Fibroblast of upper back skin (primary cell): ENCODE data around the gene BORA.
"Not testable (repeated sequence)": the region's sequence is repeated elsewhere in the genome, so short reads cannot be mapped to it uniquely, and the experiment has no call there.

Experiments used
- DNase-seq: peaks from one replicate; pipeline ENCODE4 v3.0.0-alpha.2; 2013

The BORA gene

DNA sequence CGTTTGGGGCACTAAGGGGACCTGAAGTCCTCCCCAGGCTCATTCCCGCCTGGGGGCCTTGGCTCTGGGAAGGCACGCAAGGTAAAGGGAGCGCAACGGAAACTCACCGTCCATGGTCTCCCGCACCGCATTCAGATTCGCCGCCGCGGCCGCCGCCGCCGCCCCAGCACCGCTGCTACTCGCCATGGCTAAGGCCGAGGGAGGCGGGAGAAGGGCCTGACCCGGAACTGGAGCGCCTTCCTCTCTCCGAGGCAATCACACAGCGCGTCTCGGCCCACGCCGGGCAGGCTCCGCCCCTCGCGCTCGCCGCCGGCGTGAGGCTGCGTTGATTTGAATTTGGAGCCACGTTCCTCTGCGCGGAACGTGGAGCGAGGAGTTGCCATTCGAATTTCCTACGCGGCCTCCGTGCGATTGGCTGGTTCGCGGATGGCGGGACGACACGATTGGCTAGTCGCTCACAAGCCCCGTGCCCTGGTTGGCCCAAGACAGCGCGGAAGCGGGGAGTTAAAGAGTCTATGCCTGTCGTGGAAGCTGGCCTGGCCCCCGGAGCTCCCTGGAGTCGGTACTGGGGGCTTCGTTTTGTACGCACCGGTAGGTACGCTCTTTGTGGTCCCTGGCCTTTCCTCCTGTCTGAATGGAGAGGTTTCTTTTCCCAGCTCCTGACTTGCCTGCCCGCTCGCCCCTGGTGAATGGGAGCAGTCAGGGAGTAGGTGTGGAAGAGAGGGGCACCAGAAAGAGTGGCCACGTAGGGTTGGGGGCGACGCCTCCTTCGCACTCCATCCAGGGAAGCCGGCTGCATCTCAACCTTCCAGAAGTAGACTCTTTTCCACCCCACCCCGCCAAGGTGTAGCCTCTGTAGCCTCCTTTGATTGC, at the start of gene BORA, which contains the start of gene MZT1:
Gene BORA, plus strand, starts transcription at position 507 of the 873 bp plus-strand sequence. CDS start 1,018 bp downstream, outside the sequence.
Gene MZT1, minus strand, starts transcription at position 213 of the 873 bp plus-strand sequence. Its CDS starts 27 bp downstream, at position 186.
- peak; percentile 98 for DNase-seq

DNA sequence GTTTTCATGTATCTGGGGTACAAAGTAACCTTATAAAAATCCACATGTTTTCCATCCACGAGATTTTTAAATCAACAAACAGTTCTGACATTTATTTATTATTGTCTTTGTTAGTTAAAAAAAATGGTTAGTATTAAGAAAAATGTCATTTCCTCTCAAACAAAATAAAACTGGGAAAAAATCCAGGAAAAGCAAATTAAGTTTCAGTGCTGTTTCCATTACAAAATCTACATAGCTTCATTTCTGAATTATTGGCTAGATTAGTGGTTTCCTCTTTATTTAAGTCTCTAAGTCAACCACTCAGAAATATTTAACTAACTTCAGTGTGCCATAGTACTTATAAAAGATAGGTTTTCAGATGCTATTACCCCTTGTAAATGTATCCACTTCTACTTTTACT, 49.4 kb upstream of the BORA start:
- no peak for DNase-seq

DNA sequence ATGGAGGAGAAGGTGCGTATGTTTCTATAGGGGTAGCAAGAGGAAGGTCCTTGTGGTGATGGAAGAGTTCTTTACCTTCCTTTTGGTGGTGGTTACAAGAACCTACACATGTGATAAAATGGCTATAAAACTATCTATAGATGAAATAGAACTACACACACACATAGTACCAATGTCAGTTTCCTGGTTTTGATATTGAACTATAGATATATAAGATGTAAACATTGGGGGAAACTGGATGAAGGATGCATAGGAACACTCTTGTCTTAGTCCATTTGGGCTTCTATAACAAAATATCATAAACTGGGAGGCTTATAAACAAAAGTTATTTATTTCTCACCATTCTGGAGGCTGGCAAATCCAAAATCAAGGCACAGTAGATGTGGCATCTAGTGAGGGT, 47.4 kb upstream of the BORA start:
- DNase-seq = no peak

DNA sequence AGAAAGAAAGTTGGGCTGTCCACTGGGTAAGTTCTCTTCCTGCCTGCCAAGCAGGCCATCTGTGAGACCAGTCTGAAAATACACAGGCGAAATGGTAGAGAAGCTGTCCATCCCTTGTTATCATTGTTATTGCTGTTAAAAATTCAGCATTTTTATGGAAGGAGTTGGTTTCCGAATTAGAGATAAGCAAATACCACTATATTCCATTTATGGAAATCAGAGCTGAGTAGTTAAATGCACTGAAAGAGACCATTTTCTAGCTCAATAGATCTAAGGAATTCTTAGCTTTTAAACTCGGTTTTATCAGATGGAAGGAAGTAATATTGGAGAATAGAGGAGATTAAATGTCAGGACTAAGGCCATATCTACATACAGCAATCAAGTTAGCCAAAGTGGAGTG, 41.0 kb upstream of the BORA start:
- no peak for DNase-seq

DNA sequence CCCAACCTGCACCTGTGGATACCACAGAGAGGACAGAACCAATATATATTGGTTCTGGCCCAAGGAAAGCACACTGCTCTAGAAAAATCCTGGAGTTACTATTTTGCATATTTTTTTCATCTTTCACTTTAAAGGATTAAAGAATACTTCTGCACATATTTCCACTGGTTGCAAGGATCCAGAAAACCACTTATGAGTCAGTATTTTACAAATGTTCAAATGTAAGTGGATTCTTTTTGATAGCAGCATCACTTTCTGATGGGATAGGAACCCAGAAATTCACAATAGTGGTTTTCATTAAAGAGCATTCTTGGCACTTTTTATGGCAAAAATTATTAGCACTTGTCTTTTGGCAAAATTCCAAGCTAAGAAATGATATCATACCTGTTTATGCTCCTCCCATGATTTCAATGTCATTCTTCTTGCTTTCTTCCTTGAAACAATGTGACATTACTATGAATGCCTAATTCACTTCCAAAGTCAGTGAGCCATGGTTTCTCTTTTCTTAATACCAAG, 38.5 kb upstream of the BORA start:
- DNase-seq = peak; percentile 33

DNA sequence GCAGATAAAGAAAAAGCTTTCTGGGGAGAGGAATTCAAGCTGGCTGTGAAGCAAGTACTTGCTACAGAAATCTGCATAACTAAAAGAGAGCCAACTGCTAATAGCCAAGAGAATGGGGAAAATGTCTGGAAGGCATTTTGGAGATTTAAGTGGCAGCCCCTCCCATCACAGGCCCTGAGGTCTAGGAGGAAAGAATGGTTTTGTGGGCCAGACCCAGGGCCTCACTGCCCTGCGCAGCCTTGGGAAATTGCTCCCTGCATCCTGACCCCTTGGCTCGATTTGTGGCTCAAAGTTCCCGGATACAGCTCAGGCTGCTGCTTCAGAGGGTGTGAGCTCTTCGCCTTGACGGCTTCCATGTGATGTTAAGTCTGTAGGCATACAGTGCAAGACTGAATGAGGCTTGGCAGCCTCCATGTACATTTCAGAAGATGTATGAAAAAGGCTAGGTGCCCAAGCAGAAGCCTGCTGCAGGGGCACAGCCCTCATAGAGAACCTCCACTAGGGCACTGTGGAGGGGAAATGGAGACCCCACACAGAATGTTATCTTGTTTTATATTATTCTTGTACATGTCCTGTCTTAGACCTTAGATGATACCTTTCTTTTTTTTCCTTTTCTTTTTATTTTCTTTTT, 34.7 kb upstream of the BORA start:
- no peak for DNase-seq

DNA sequence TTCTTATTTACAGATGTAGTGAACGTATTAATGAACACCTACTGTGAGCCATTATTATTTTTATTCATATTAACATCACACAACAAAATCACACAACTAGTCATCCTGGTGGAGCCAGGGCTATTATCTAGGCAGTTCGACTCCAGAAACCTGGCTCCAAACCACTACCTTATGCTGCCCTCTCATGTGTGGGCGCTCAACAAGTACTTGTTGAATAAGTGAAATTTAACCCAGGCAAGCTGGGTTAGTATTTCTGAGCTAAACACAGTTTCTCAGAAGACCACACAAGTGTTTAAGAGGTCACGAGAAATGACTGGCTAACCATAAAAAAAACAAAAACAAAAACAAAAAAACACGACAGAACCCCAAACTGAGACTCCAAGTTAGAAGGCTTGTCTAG, 33.9 kb upstream of the BORA start:
- DNase-seq = no peak

DNA sequence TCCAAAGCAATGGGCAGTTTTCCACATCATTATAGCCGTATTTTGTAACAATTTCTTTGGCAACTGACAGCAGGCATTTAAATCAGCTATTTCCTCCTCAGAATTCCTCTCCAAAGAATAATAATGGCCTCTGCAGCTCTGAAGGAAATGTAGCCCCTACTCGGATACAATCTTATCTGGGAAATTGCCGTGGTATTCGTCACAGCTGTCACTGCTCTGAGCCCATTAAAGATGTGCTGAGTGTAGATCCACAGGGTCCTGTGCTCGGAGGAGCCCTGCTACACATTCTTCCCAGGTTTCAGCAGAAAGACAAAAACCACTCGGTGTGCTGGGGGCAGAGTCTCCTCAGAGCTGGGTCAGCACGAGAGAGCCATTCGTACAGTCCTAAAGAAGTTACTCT, 33.4 kb upstream of the BORA start:
- DNase-seq = no peak

DNA sequence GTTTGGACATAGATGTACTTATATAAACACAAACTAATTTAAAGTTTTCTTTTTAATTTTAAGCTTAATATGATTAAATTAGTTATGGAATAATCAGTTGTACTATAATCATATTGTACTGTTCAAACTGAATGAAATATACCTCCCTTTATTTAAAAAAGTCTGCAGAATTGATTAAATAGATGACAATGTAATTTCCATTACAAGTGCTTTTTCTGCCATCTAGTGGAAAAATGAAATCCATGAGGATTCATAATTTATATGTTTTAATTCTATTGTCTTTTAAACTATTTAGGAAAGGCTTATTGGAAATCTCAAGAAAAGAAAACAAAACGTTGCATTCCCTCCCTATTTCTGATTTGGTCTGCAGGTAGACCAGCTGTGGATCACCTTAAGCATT, 31.1 kb upstream of the BORA start:
- DNase-seq = peak; percentile 16

DNA sequence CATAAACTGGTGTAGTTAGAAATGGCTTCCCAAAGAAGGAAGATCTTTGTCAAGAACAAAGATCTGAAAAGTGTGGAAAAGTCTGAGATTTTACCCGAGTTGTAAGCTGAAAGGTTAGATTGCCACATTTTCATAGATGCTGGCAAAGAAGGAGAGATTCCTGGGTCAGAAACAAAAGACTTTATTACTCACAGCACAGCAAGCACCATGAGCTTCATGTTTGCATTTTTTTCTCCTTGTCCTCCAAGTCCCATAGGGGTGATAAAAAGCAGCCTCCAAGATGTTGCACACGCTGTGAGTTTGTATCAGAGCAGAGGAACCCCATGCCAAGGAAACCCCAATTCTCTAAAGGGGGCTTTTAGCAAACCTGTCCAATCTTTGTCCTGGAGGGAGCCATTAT, 29.6 kb upstream of the BORA start:
- no peak for DNase-seq

DNA sequence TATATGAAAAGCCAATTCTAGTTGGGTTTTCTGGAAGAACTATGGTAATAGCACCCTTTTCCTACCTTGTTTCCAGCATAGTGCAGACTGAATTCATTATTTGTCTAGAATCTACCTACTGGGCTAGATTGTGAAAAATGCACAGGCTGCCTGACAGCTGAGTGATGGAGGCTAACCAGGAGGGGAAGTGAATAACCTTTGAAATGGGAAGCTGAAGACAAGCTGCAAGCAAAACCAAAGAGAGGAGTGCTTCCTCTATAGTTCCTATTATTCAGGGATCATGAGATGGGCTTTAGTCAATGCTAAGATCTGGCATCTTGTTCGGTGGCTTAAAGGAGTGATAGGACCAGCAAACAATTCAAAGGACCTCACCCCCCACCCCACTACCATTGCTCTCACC, 27.2 kb upstream of the BORA start:
- no peak for DNase-seq

DNA sequence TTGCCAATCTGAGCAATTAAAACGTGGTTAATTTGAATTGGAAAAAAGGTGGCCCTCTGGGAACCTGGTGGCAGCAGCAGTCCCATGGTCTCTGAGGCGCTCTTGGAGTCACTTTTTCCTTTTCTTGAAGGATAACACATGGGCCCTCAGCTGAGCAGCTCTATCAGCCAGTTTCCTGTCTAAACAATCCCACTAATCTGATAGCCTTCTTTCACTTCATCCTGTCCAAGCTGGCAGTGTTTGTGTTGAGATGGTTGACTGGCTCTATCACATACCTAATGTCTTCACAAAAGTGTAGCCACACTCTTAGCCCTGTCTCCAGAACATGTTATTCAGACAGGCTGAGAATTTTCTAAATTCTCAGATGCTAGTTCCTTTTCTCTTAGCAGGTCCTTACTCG, 10.9 kb upstream of the BORA start:
- DNase-seq = no peak

DNA sequence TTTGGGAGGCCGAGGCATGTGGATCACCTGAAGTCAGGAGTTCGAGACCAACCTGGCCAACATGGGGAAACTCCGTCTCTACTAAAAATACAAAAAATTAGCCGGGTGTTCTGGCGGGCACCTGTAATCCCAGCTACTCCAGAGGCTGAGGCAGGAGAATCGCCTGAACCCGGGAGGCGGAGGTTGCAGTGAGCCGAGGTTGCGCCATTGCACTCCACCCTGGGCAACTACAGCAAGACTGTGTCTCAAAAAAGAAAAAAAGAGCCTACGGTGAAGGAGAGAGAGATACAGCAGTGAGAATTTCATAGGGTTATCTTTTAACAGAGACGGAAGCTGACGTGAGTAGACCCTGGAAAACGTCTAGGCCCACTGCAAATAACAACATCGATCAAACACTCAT, 1.5 kb upstream of the BORA start:
- DNase-seq = not testable (repeated sequence)

DNA sequence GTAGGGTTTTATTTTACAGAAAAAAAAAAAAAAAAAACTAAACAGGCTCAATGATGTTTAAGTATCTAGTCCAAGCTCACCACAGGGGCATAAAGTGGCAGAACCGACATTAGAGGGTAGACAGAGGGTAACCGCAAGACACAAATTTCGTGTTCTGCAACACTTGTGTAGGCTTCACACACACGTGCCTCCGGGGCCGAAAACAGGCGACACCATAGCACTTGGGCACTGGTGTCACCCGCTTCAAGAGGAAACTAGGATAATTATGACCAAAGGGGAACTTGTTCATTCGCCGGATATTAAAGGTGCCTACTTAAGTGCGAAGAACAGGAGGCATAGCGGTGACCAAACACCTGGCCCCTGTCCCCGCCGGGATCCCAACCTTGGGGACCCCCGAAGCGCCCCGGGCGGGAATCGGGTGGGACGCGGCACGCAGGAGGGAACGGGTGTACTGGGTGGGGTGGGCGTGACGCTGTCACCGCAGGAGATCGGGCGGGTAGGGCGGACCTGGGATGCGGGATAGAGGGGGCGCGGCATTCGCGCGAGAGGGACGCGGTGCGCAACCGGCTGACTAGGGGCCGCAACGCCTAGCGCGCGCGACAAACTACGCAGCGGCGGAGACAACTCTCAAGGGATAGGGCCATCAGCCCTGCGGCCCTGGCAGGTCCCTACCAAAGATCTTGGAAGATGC, 852 bp upstream of the BORA start:
- DNase-seq = peak; percentile 8

DNA sequence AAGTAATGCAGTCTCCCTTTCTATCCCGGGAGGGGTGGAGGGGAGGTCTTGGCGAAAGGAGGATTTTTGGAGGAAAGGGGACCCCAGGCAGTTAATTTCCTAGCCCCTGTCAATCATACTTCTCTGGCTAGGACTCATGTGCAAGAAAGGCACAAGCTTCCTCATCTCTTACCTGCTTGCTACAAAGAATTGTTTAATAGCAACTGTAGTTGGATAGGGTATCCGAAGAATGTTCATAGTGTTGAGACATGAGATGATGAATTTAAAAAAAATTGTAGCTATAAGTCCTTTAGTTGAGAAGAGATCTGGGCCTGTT, 525 bp downstream of the BORA start:
- no peak for DNase-seq

DNA sequence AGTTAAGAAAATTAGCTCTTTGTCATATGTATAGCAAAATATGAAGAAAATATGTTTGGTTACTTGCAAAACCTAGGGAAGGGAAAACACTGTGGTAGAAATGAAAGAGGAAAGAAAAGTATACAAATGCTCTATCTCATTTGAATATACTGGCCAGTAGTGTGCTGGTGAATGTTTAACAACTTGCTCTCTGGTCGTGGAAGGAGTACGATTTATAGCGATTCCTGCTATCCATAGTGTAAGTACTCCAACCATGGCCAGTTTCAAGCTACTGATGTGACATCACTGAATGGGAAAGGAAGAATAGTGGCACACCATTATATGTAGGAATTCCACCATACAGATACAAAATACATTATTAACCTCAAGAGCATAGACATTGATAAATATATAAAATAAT, 9.3 kb downstream of the BORA start:
- DNase-seq = no peak

DNA sequence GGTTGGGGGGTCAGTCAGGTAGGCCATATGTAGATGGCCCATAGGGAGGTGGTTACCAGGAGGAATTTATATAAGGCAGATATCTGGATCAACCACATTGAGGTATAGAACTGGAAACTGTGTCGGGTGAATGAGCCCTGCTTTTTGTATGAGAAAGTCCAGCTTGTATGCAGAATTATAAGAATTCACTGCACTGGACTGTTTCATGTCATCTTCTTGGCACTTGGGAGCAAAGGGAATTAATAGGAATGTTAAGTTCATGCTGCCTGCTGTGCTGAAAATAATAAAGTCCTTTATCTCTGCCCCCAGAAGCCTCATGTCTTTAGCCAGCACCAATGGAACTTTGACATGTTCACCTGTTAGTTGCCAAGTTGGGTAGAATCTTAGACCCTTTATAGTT, 12.3 kb downstream of the BORA start:
- no peak for DNase-seq

DNA sequence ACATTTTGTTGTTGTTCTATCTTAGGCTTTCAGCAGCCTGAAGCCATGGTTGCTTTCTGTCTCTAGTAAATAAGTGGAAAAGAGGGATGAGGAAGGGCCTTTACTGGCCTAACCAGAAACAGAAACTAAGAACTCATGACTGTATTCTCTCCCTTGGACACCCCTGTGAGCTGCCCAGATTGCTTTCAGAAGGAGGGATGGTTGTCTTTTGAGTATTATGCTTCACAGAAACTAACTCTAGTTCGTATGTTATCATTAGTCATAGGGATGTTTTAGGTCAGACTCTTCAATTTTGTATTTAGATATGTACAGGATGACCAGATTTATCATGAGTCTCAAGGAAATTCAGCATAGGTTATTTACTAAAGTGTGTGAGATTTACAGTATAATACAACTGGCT, 17.5 kb downstream of the BORA start:
- DNase-seq = no peak

DNA sequence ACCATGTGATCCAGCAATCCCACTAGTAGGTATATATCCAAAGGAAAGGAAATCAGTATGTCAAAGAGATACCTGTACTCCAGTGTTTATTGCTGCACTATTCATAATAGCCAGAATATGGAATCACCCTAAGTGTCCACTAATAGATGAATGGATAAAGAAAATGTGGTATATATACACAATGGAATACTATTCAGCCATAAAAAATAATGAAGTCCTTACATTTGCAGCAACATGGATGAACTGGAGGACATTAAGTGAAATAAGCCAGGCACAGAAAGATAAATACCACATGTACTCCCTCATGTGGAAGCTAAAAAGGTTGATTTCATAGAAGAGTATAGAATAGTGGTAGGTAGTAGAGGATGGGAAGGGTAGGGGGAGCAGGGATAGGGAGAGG, 23.5 kb downstream of the BORA start:
- no peak for DNase-seq

DNA sequence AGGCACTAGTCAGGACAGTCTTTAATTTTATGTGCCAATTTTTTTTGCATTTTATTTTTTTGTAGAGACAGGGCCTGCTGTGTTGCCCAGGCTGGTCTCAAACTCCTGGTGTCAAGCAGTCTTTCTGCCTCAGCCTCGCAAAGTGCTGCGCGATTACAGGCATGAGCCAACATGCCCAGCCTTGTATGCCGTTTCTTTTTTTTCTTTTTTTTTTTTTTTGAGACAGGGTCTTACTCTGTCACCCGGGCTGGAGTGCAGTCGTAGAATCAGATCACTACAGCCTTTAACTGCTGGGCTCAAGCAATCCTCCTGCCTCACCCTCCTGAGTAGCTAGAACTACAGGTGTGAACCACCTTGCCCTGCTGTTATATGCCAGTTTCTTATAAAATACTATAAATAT, 26.4 kb downstream of the BORA start:
- no peak for DNase-seq

DNA sequence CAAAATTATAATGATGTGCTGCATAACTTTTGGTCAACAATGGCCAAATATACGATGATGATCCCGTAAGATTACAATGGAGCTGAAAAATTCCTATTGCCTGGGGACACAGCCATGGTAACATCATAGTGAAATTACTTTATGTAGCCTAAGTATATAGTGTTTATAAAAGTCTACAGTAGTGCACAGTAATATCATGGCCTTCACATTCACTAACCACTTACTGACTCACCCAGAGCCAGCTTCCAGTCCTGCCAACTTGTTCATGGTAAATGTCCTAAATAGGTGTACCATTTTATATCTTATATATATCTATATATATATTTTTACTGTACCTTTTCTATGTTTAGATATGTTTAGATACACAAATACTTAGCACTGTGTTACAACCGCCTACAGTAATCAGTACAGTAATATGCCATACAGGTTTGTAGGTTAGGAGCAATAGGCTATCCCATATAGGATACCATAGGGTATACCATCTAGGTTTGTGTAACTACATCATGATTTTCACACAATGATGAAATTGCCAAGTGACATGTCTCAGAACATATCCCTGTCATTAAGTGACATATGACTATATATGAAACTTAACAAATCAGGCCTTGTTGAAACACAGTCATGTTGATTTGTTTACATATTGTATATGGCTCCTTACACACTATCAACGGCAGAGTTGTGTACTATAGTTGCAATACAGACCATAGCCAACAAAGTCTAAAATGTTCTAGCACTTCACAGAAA, 30.2 kb downstream of the BORA start:
- no peak for DNase-seq

DNA sequence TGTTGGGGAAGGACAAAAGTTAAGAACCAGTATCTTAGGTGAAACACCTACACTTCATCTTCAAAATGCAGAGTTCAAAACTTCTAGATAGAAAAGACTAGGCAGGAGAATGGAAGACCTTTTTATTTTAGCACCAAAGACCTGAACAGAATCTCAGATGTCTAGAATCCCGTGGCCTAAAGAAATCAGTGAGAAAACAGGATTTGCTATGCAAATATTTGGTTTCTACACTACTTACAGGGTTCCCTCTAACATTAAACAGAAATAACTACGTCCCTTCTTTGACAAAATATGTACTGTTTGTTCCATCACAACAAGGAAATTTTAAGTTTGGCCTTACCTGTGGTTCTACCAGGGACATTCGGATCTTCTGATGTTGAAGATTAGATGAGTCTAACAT, 32.5 kb downstream of the BORA start:
- DNase-seq = no peak

DNA sequence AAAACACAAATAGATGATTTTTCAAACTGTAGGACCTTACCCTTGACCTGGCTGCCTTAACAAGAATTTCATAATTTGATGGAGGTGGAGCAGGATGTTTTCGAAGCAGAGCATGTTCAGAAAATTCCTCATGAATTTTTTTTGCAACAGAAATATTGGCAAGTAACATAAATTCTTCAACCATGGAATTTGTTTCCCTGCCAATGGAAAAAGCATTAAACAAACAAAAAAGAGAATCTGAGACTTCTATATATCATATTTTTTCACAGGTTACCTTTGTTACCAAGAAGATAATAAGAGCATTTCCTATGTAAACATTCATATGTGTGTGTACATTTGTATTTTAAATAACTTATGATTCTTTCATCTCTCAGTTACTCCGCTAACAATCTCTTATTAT, 35.7 kb downstream of the BORA start:
- no peak for DNase-seq
